GM21619 (cell line): ENCODE results near the gene FBXO39.
A peak's percentile ranks its signal among the peaks of the same experiment; 100 is the strongest.
"Not testable (repeated sequence)": the region's sequence is repeated elsewhere in the genome, so short reads cannot be mapped to it uniquely, and the experiment has no call there.

Experiments
- ATAC-seq: cut with Tn5 transposase; IDR thresholded peaks from one replicate; pipeline ENCODE4 v1.9.1; 2021; ENCODE audit not compliant: unreplicated experiment

Gene FBXO39

GRCh38 chr17:6775871-6776405 is at the start of gene FBXO39:
Gene FBXO39, plus strand, starts transcription at chr17:6776215. Its CDS starts 3,654 bp downstream, at chr17:6779869.
- ATAC-seq: no peak

GRCh38 chr17:6729531-6729930 is 46.5 kb upstream of the FBXO39 start:
- ATAC-seq: no peak

- ATAC-seq: not testable (repeated sequence)
Measured at GRCh38 chr17:6746665-6747064, 29.4 kb upstream of the FBXO39 start.

GRCh38 chr17:6748617-6749016 is 27.4 kb upstream of the FBXO39 start:
- ATAC-seq: no peak

- no peak for ATAC-seq
Measured at GRCh38 chr17:6749519-6749918, 26.5 kb upstream of the FBXO39 start.

- no peak for ATAC-seq
Measured at GRCh38 chr17:6752068-6752909, 23.7 kb upstream of the FBXO39 start.

- no peak for ATAC-seq
Measured at GRCh38 chr17:6753006-6753445, 23.0 kb upstream of the FBXO39 start.

- ATAC-seq: no peak
Measured at GRCh38 chr17:6753546-6753945, 22.5 kb upstream of the FBXO39 start.

- ATAC-seq: no peak
Measured at GRCh38 chr17:6755281-6755680, 20.7 kb upstream of the FBXO39 start.

- peak; percentile 65 for ATAC-seq
Measured at GRCh38 chr17:6755731-6756184, 20.3 kb upstream of the FBXO39 start, which contains the start of gene XAF1. Gene XAF1, plus strand, starts transcription at chr17:6756046. Its CDS starts 33 bp downstream, at chr17:6756079.

- no peak for ATAC-seq
Measured at GRCh38 chr17:6756425-6757031, 19.5 kb upstream of the FBXO39 start.

- no peak for ATAC-seq
Measured at GRCh38 chr17:6757747-6758146, 18.3 kb upstream of the FBXO39 start.

- ATAC-seq: no peak
Measured at GRCh38 chr17:6761779-6762178, 14.2 kb upstream of the FBXO39 start.

GRCh38 chr17:6768447-6768846 is 7.6 kb upstream of the FBXO39 start:
- ATAC-seq: no peak

GRCh38 chr17:6772016-6772415 is 4.0 kb upstream of the FBXO39 start:
- ATAC-seq: no peak

GRCh38 chr17:6774906-6775305 is 1.1 kb upstream of the FBXO39 start:
- not testable (repeated sequence) for ATAC-seq

GRCh38 chr17:6779411-6779810 is 3.4 kb downstream of the FBXO39 start:
- ATAC-seq: no peak

GRCh38 chr17:6780001-6780400 is 4.0 kb downstream of the FBXO39 start:
- no peak for ATAC-seq

GRCh38 chr17:6780886-6781285 is 4.9 kb downstream of the FBXO39 start:
- ATAC-seq: no peak

GRCh38 chr17:6782244-6782643 is 6.2 kb downstream of the FBXO39 start:
- no peak for ATAC-seq

GRCh38 chr17:6786618-6787017 is 10.6 kb downstream of the FBXO39 start:
- ATAC-seq: no peak
